ENCODE data around the gene ANKRD34A.

Gene ANKRD34A

GRCh38 chr1:145991735-145992412 lies 27.5 kb upstream of the ANKRD34A start:
- TF ChIP-seq, protein P1, sequence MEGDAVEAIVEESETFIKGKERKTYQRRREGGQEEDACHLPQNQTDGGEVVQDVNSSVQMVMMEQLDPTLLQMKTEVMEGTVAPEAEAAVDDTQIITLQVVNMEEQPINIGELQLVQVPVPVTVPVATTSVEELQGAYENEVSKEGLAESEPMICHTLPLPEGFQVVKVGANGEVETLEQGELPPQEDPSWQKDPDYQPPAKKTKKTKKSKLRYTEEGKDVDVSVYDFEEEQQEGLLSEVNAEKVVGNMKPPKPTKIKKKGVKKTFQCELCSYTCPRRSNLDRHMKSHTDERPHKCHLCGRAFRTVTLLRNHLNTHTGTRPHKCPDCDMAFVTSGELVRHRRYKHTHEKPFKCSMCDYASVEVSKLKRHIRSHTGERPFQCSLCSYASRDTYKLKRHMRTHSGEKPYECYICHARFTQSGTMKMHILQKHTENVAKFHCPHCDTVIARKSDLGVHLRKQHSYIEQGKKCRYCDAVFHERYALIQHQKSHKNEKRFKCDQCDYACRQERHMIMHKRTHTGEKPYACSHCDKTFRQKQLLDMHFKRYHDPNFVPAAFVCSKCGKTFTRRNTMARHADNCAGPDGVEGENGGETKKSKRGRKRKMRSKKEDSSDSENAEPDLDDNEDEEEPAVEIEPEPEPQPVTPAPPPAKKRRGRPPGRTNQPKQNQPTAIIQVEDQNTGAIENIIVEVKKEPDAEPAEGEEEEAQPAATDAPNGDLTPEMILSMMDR (IDR thresholded peaks at IDR 0.05; ENCODE audit: extremely low read depth, insufficient read depth, missing control alignments): no peak

DNA sequence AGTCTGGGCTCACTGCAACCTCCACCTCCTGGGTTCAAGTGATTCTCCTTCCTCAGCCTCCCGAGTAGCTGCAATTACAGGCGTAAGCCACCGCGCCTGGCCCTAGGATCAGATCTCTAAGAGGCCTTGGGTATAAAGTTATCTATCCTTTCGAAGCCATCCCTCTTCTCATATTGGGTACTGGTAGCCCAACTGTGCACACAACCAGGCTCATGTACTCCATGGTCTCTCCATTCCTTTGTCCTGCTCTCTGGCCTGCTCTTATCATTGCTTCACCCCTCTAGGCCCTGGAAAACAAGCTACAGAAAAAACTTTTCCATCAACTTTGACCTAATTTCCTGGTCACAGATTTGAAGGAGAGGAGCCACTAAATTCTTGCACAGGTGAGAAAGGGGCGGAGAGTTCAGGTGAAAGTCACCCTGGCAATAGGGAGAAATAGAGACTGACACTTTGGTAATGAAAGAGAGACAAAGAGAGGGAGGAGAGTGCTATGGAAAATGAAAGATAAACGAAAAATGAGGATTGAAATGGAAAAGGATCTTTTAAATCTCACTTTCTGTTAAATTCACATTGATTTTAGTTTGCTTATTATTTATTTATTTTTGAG lies 26.0 kb upstream of the ANKRD34A start:
- in situ Hi-C loops (cut with MboI; ENCODE audit: low pct_unique_long_range_greater_than_20kb, low sequenced_read_pairs, unreplicated experiment): no loop called here
- TF ChIP-seq, protein P1 (IDR thresholded peaks at IDR 0.05; ENCODE audit: extremely low read depth, insufficient read depth, missing control alignments): no peak
- DNase-seq (ENCODE audit: low spot score): no peak

More at GRCh38 chr1:145991735-145992412, 27.5 kb upstream of the ANKRD34A start:
- DNase-seq (ENCODE audit: low spot score): no peak
- in situ Hi-C loops (cut with MboI; ENCODE audit: low pct_unique_long_range_greater_than_20kb, low sequenced_read_pairs, unreplicated experiment): no loop called here

DNA sequence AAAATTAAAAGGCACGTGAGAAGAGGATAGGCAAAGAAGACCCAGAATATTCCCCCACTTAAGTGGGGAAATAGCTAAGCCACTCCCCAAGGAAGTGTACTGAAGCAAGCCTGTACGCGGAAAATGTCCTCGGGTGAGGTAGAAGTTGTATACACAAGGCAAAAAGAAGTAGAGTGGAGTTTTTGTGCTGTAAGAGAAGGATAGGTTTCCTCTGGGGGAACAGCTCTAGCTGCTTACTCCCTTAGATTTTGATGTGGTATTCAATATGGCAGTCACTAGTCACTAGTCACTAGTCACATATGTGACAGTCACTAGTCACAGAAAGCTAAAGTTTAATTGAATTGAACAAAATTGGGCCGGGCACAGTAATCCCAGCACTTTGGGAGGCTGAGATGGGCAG lies 24.4 kb upstream of the ANKRD34A start:
- in situ Hi-C loops (cut with MboI; ENCODE audit: low pct_unique_long_range_greater_than_20kb, low sequenced_read_pairs, unreplicated experiment): no loop called here
- no peak for DNase-seq (ENCODE audit: low spot score)
- TF ChIP-seq, protein P1 (IDR thresholded peaks at IDR 0.05; ENCODE audit: extremely low read depth, insufficient read depth, missing control alignments): no peak

GRCh38 chr1:145987926-145988325 lies 23.6 kb upstream of the ANKRD34A start:
- TF ChIP-seq, protein P1 (IDR thresholded peaks at IDR 0.05; ENCODE audit: extremely low read depth, insufficient read depth, missing control alignments): no peak
- in situ Hi-C loops (cut with MboI; ENCODE audit: low pct_unique_long_range_greater_than_20kb, low sequenced_read_pairs, unreplicated experiment): no loop called here
- DNase-seq (ENCODE audit: low spot score): no peak

GRCh38 chr1:145986551-145986950 lies 22.2 kb upstream of the ANKRD34A start:
- TF ChIP-seq, protein P1 (IDR thresholded peaks at IDR 0.05; ENCODE audit: extremely low read depth, insufficient read depth, missing control alignments): no peak
- no peak for DNase-seq (ENCODE audit: low spot score)
- in situ Hi-C loops (cut with MboI; ENCODE audit: low pct_unique_long_range_greater_than_20kb, low sequenced_read_pairs, unreplicated experiment): no loop called here

GRCh38 chr1:145985502-145986439 lies 21.4 kb upstream of the ANKRD34A start:
- no peak for DNase-seq (ENCODE audit: low spot score)
- TF ChIP-seq, protein P1 (IDR thresholded peaks at IDR 0.05; ENCODE audit: extremely low read depth, insufficient read depth, missing control alignments): no peak
- in situ Hi-C loops (cut with MboI; ENCODE audit: low pct_unique_long_range_greater_than_20kb, low sequenced_read_pairs, unreplicated experiment): no loop called here

Measured in GM13977 (cell line).